Hematopoietic multipotent progenitor cell treated with erythropoietin and hydrocortisone succinate and interleukin-3 and kit ligand, for 6 days (in vitro differentiated cells): Measurements from ENCODE around the gene CHRNB1.
A peak's percentile ranks its signal among the peaks of the same experiment; 100 is the strongest.

ENCODE experiments used
- DNase-seq: peaks from one replicate; pipeline ENCODE4 v3.0.0-alpha.2; 2015

CHRNB1 gene

DNA sequence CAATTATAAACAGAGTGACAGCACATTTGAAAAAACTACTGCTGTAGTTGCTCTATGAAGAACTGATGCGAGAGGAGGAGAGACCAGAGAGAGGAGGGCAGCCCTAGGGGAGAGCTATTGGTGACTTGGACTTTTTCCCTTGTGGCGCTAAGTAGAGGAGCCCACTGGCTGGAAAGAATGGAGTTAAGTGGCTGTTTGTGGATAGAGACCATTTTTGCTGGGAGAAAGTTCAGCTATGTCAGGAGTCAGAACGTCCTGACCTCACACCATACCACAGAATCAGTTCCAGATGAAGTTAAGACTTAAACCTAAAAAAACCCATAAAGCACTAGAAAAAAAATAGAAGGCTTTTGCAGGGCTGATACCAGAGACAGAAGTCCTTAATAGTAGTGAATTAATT is 41.3 kb downstream of the CHRNB1 start:
- DNase-seq, result no peak

DNA sequence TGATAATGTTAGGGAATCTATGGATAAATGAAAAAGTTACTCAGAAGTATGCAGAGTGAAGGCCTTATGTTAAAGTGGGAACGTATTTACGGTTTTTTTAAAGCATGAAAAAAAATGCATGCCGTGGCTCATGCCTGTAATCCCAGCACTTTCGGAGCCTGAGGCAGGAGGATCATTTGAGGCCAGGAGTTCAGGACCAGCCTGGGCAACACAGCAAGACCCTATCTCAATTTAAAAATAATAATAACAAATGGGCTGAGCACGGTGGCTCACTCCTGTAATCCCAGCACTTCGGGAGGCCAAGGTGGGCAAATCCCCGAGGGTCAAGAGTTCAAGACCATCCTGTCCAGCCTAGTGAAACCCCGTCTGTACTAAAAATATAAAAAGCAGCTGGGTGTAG is 45.3 kb downstream of the CHRNB1 start:
- DNase-seq, result no peak

DNA sequence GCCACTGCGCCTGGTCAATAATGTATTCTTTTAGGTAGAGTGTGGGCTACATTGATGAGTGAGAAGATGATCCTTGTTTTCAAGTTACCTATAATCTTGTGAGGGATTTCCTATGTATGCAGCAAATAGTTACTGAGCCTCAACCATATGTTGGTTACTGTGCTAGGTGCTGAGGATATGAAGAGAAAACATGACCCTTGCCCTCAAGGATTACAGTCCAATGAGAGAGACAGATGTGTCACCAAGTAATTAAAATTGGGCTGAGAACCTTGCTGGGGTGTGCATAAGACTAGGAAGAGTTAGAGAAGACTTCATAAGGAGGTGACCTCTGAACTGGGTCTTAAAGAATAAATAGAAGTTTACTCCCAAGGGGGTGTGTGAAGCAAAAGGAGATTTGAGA is 46.7 kb downstream of the CHRNB1 start:
- DNase-seq, result no peak

DNA sequence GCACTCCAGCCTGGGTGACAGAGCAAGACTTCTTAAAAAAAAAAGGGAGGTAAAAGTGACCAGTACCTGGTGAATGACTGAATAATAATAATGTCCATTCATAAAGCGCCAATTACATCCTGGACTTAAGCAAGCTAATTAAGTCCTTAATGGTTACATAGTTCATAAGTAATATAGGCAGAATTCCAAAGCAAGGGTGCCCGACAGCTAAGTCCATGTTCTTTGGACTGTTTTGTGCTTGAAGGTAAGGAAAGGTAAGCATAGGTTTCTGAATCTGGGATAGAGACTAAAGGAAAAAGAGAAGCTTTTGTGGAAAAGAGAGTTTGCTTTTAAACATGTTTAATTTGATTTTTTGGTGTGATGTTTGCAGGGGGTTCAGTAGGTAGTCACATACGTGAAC is 49.1 kb downstream of the CHRNB1 start:
- DNase-seq, result no peak

DNA sequence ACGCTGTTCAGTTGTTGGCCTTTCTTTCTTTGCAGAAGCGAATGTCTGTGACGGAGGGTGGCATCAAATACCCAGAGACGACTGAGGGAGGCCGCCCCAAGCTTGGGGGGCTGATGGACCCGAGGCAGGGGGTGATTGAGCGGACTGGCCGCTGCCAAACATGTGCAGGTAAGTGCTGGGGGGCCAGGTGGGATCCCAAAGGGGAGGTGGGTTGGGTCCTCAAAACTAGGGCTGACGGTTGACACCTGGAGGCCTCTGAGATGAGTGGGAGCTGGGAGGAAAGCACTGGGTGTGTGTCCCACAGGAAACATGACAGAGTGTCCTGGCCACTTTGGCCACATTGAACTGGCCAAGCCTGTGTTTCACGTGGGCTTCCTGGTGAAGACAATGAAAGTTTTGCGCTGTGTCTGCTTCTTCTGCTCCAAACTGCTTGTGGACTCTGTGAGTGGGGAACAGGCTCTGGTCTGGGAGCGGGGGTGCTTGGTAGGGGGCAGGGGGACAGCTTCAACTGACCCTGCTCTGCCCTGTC is 51.1 kb downstream of the CHRNB1 start:
- DNase-seq, result no peak

DNA sequence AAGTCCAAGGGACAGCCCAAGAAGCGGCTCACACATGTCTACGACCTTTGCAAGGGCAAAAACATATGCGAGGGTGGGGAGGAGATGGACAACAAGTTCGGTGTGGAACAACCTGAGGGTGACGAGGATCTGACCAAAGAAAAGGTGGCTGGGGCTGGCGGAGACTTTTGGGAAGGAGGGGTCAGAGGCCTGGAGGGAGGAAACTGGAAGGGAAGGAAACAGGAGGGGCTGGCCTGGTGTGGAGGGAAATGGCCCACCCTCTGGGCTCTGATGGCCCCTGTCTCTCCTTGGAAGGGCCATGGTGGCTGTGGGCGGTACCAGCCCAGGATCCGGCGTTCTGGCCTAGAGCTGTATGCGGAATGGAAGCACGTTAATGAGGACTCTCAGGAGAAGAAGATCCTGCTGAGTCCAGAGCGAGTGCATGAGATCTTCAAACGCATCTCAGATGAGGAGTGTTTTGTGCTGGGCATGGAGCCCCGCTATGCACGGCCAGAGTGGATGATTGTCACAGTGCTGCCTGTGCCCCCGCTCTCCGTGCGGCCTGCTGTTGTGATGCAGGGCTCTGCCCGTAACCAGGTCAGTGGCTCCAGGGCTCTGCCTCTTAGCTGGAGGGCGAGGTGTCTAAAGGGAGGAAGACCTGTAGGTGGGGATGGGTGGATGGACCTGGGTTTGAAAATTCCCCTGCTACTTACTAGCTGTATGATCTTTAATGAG is 51.8 kb downstream of the CHRNB1 start:
- DNase-seq, result no peak

DNA sequence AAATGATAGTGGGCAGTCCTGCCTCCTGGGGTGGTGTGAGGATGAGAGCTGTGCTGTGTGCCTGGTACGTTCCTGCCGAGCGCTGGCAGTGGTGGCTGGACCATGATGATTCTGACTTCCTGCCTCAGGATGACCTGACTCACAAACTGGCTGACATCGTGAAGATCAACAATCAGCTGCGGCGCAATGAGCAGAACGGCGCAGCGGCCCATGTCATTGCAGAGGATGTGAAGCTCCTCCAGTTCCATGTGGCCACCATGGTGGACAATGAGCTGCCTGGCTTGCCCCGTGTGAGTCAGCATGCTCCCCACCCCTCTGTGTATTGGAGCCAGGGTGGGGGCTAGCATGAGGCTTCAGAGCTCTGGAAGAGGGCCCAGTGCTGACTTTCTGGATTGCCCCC is 52.4 kb downstream of the CHRNB1 start:
- DNase-seq, result no peak

DNA sequence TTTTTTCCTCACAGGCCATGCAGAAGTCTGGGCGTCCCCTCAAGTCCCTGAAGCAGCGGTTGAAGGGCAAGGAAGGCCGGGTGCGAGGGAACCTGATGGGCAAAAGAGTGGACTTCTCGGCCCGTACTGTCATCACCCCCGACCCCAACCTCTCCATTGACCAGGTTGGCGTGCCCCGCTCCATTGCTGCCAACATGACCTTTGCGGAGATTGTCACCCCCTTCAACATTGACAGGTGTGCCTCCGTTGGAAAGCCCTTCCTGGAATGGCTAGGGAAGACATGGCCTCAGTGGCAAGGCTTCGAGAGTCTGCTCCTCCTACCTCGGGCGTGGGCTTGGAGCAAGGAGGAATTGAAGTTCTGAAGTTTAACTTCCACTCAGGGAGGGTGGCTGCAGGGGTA is 52.8 kb downstream of the CHRNB1 start:
- DNase-seq, result no peak

DNA sequence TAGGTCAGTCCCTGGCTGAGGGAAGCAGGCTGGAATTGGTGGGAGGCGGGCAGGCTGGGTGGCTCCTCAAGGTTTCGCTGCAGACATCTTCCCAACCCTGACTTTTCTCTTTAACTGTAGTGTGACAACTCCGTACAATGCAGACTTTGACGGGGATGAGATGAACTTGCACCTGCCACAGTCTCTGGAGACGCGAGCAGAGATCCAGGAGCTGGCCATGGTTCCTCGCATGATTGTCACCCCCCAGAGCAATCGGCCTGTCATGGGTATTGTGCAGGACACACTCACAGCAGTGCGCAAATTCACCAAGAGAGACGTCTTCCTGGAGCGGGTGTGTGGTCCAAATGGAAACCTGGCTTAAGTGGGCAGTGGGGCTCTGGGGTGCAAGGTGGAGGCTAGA is 54.3 kb downstream of the CHRNB1 start:
- DNase-seq, result no peak

DNA sequence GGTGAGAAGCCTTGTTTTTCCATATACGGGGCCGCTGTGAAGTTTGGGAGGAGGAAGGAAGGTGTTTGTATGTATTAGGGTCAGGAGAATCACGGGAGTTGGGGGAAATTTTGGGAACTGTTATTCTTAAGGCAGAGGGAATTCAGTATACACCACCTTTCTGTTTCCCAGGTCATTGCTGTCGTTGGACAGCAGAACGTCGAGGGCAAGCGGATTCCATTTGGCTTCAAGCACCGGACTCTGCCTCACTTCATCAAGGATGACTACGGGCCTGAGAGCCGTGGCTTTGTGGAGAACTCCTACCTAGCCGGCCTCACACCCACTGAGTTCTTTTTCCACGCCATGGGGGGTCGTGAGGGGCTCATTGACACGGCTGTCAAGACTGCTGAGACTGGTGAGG is 56.9 kb downstream of the CHRNB1 start:
- no peak for DNase-seq

DNA sequence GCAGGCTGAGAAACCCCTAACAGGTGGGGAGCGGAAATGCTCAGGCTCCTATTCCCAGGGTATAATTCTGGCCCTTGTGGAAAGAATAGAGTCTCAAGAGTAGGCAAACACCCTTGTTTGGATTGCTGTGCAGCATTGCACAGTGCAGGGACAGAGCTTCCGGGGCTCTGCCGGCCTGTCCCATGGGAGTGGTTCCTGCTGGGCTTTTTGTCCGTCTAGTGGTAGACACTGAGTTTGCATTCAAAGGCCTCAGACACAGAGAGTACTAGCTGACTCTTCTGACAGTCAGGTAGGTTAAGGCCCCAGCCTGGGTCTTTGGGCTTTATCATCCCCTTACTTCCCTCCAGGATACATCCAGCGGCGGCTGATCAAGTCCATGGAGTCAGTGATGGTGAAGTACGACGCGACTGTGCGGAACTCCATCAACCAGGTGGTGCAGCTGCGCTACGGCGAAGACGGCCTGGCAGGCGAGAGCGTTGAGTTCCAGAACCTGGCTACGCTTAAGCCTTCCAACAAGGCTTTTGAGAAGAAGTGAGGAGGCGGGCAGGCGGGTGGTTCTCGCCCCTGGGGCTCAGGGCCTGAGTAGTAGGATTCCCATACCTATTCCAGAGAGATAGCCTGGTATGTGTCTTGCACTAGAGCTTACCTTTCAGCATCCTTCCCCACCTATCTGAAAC is 57.4 kb downstream of the CHRNB1 start:
- DNase-seq, result no peak

DNA sequence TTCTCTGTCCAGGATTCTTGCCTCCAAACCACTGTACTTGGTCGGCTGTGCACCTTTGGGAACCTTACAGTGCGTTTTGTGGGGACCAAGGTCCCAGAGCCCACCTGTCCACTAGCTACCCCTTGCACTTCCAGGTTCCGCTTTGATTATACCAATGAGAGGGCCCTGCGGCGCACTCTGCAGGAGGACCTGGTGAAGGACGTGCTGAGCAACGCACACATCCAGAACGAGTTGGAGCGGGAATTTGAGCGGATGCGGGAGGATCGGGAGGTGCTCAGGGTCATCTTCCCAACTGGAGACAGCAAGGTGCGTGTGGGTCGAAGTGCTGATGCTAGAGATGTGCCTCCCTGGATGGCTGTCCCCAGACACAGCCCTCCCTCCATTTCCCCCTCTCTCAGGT is 58.1 kb downstream of the CHRNB1 start:
- peak; percentile 48 for DNase-seq

DNA sequence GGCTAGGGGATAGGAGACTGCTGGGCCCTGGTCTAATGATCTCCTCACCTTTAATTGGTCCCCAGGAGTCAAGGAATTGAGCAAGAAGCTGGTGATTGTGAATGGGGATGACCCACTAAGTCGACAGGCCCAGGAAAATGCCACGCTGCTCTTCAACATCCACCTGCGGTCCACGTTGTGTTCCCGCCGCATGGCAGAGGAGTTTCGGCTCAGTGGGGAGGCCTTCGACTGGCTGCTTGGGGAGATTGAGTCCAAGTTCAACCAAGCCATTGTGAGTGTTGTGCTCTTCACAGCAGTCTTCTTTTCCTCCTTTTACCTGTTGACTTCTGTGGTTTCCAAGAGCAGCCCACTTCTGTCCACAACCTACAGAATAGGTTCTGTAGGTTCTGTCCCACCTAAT is 58.7 kb downstream of the CHRNB1 start:
- DNase-seq, result no peak
